ES-I3 (cell line): ENCODE measurements around the gene FBLN2.

Source experiments
- H3K36me3 ChIP-seq: 2 replicates; pipeline ENCODE4 v1.6.1; 2013; ENCODE audit warnings: mild to moderate bottlenecking, low read length, control low read depth, moderate library complexity; ENCODE audit not compliant: insufficient read depth
- H3K4me1 ChIP-seq: 2 replicates; pipeline ENCODE4 v1.6.1; 2013; ENCODE audit warnings: mild to moderate bottlenecking, control low read depth, low read length; ENCODE audit not compliant: insufficient read depth
- H3K9ac ChIP-seq: 2 replicates; pipeline ENCODE4 v1.6.1; 2013; ENCODE audit warnings: low read depth, mild to moderate bottlenecking, low read length, moderate library complexity
- H3K9me3 ChIP-seq: 2 replicates; pipeline ENCODE4 v1.6.1; 2013; ENCODE audit warnings: mild to moderate bottlenecking, low read length, moderate library complexity; ENCODE audit not compliant: control insufficient read depth, insufficient read depth

The FBLN2 gene

DNA sequence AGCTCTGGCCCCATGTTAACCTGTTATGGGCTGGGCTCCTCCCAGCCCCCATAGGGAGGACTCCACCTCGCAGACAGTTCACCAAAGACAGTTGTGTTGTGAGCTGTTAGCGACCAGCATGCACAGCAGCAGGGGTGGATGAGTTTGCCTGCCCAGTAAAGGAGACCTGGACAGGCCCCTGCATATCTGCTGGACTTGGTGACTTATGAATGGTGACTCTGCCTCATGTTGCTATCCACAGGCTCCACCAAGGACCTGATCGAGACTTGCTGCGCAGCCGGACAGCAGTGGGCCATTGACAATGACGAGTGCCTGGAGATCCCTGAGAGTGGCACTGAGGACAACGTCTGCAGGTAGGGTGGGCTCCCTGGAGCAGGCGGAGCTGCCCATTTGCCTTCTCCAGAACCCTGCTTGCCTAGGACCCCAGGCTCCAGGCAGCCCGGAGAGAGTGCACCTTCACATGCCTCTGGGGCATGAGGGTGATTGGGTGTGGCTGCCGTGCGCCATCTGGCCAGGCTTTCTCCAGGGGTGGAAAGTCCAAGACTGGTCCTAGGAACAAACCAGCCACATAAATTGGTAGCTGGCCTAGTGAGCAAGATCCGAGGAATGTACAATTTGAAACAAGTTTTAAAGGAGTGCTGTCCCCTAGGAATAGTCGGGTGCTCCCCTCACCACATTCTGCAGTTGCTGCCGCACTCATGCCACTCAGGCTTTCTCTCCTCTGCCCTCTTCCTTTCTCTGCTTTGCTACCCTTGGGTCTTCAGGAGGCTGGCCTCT is 59.1 kb downstream of the FBLN2 start:
- Histone ChIP-seq H3K4me1 (no peaks in the 10 kb centered on the region), H3K9me3 (no peaks in the 10 kb centered on the region), H3K36me3 (no peaks in the 10 kb centered on the region; the same call in 1 of the 2 replicates), H3K9ac (no peak overlapping the region)

DNA sequence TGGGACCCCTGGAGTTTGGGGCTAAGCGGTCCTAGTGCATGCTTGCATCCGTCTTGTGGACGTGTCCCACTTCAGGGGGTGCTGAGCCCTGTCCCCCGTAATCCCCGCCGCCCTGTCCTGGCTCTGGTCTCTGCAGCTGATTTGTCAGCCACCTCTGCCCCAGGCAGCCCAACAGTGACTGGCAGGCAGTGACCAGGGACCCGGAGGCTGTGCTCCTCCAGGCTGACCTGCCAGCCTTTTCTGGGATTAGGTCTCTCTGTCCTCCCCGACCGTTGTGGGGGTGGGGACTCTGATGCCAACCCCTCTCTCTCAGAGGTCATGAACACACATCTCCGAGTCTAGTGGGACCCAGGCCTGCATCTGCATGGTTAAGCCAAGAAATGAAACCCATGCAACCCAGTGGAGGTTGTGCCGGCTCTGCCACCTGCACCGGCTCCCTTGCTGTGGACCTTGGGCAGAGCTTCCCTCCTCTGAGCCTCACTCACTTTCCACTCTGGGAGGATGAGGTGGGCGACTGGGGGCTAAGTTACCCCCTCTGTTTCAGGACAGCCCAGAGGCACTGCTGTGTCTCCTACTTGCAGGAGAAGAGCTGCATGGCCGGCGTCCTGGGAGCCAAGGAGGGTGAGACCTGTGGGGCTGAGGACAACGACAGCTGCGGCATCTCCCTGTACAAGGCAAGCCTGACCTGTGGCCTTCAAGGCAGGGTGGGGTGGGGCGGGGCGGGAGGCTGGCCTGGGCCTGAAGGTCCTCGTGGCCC is 60.2 kb downstream of the FBLN2 start:
- no peaks in the 10 kb centered on the region for H3K4me1 ChIP-seq
- H3K9ac ChIP-seq: no peak overlapping the region
- no peaks in the 10 kb centered on the region; the same call in 1 of the 2 replicates for H3K36me3 ChIP-seq
- no peaks in the 10 kb centered on the region for H3K9me3 ChIP-seq

DNA sequence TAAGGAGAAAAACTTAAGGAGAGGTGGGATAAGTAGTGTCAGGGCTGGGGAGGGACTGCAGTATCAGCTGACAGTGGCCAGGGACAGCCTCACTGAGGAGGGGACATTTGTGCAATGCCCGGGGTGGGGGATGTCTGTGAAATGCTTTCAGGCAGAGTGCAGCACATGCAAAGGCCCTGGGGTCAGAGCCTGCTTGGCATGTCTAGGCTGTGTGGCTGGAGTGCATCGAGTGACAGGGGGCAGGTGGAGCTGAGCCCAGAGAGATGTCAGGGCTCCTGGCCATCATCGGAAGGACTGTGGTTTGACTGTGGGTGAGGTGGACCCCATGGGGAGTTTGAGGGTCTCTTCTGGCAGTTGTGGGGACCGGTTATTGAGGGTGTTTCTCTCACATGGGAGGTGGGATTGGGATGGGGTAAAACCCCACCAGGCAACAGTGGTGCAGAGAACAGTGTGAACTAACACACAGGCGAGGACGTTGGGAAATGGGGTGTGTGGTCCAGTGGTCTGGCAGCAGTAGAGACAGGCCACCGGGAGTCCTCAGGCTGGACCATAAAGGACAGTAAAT is 61.2 kb downstream of the FBLN2 start:
- H3K9ac ChIP-seq: no peak overlapping the region
- H3K36me3 ChIP-seq: no peaks in the 10 kb centered on the region; the same call in 1 of the 2 replicates
- H3K9me3 ChIP-seq: no peaks in the 10 kb centered on the region
- H3K4me1 ChIP-seq: no peaks in the 10 kb centered on the region

DNA sequence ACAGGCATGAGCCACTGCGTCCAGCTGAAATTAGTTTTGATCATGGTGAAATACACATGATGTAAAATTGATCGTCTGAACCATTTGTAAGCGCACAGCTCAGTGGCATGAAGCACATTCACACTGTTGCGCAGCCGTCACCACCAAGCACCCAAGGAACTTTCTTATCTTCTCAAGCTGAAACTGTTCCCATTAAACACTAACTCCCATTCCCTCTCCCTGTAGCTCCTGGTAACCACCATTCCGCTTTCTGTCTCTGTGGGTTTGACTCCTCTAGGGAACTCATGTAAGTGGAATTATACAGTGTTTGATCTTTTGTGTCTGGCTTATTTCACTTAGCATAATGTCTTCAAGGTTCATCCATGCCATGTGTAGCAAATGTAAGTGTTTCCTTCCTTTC is 62.3 kb downstream of the FBLN2 start:
- H3K9ac ChIP-seq: no peak overlapping the region

DNA sequence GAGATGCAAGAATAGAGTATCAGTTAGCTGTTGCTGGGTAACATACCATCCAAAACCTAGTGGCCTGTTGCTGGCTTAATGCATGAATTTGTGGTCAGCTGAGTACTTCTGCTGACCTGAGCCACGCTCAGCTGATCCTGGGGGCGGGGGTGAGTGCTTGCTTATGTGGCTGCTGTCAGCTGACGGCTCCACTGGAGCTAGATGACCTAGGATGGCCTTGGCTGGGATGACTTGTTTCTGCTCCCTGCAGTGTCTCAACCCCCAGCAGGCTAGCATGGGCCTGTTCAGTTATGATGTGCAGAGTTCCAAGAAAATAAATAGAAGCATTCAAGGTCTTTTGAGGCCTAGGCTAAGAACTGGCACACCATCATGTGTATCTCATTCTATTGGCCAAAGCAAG is 63.9 kb downstream of the FBLN2 start:
- Histone ChIP-seq H3K36me3 (no peaks in the 10 kb centered on the region; the same call in 1 of the 2 replicates), H3K4me1 (no peaks in the 10 kb centered on the region), H3K9me3 (no peaks in the 10 kb centered on the region), H3K9ac (no peak overlapping the region)

More for the DNA sequence above, 62.3 kb downstream of the FBLN2 start:
- H3K4me1 ChIP-seq: no peaks in the 10 kb centered on the region
- H3K9me3 ChIP-seq: no peaks in the 10 kb centered on the region
- H3K36me3 ChIP-seq: no peaks in the 10 kb centered on the region; the same call in 1 of the 2 replicates

DNA sequence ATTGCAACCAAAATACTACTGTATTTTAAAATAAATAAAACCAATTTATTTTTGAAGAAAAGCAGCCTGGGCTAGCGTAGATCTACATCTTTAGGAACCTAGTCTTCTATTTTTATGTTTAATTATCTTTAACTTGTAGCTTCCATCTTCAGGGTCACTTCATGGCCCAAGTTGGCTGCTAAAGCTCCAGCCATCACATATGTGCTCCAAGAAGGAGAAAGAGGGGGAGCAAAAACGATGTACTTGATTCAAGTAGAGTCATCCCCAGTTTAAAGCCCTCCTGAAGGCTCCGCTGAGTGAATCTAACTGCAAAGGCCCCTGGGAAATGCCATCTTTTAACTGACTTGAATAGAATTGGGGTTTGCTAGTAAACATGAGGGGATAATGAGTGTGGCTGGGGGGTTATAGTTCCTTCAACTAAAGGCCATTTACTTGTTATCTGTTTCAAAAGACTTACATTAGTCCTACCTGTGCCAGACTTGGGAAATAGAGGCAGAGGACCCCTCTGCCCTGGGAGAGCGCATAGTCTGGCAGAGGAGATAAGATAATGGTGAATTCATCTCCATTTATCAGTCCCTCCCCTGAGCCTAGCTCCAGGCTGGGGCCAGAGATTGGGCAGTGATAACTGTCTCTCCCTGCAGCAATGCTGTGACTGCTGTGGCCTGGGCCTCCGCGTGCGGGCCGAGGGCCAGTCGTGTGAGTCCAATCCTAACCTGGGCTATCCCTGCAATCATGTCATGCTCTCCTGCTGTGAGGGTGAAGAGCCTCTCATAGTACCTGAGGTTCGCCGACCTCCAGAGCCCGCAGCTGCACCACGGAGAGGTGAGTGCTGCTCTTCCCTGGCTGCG is 64.6 kb downstream of the FBLN2 start:
- H3K4me1 ChIP-seq: no peaks in the 10 kb centered on the region
- no peak overlapping the region for H3K9ac ChIP-seq
- H3K9me3 ChIP-seq: no peaks in the 10 kb centered on the region
- no peaks in the 10 kb centered on the region; the same call in 1 of the 2 replicates for H3K36me3 ChIP-seq

DNA sequence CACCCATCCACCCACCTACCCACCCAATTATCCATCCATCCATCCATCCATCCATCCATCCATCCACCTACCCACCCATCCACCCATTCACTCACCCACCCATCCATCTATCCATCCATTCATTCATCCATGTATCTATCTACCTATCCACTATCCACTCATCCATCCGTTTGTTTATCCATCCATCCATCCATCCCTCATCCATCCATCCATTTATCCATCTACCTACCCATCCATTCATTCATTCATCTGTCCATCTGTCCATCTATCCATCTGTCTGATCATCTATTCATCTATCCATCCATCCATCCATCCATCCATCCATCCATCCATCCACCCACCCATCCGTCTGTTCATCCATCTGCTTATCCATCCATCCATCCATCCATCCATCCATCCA is 65.7 kb downstream of the FBLN2 start:
- Histone ChIP-seq H3K4me1 (no peaks in the 10 kb centered on the region), H3K9ac (no peak overlapping the region), H3K36me3 (no peaks in the 10 kb centered on the region; the same call in 1 of the 2 replicates), H3K9me3 (no peaks in the 10 kb centered on the region)

DNA sequence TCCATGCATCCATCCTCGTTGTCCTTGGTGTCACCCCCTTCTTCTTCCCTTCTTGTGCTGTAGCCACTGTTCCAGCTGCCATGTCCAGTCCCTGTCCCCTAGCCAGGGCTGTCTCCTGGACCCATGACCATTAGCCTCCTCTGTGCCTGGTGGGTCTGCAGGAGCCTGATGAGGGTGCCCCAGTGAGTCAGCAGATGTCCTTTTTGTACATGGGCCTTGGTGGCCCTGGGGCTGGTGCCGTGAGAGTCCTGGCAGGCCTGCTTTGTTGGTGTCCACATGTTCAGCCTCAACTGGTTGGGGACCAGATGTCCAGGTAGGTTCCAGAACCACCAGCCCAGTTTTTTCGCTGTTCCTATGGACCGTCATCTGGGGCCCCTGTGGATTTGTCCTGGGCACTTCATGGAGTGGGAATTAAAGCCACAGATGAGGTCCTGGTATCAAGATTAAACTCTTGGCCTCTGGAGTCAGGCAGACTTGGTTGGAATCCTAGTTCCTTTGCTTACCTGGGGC is 66.1 kb downstream of the FBLN2 start:
- Histone ChIP-seq H3K9me3 (no peaks in the 10 kb centered on the region), H3K4me1 (no peaks in the 10 kb centered on the region), H3K9ac (no peak overlapping the region), H3K36me3 (no peaks in the 10 kb centered on the region; the same call in 1 of the 2 replicates)

DNA sequence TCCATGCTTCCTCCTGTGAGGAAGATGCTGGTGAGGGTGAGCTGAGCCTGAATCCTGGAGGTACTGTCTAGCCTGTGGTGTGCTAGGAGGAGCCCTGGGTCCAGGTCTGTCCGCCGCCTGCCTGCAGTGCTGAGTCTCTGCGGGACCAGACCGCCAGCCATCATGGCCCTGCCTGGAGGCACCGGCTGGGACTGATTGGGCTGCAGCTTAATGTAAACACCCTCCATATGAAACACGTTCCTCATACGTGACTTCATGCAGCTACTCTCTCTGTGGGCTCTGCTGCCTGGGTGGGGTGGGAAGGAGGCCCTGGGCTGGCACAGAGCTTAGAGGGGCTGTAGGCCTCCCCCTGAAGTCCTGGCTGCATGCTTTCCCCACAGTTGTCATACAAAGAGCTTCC is 67.4 kb downstream of the FBLN2 start:
- Histone ChIP-seq H3K4me1 (no peaks in the 10 kb centered on the region), H3K9me3 (no peaks in the 10 kb centered on the region), H3K36me3 (no peaks in the 10 kb centered on the region; the same call in 1 of the 2 replicates), H3K9ac (no peak overlapping the region)

DNA sequence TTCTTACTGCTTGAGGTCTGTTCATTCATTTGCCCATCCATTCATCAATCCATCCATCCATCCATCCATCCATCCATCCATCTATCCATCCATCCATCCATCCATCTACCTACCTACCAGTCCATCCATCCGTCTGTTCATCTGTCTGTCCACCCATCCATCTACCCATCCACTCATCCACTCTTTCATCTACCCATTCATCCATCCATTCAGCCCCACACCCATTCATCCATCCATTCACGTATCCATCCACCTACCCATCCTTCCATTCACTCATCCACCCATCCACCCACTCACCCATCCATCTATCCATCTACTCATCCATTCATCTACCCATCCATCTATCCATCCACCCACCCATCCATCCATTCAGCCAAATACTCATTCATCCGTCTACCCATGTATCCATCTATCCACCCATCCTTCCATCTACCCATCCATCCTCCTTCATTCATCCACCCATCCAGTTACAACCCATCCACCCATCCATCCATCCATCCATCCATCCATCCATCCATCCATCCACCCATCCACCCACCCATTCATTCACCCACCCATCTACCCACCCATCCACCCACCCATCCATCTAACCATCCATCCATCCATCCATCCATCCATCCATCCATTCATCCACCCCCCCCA is 68.3 kb downstream of the FBLN2 start:
- Histone ChIP-seq H3K4me1 (no peaks in the 10 kb centered on the region), H3K9ac (no peak overlapping the region), H3K9me3 (no peaks in the 10 kb centered on the region), H3K36me3 (no peaks in the 10 kb centered on the region; the same call in 1 of the 2 replicates)

DNA sequence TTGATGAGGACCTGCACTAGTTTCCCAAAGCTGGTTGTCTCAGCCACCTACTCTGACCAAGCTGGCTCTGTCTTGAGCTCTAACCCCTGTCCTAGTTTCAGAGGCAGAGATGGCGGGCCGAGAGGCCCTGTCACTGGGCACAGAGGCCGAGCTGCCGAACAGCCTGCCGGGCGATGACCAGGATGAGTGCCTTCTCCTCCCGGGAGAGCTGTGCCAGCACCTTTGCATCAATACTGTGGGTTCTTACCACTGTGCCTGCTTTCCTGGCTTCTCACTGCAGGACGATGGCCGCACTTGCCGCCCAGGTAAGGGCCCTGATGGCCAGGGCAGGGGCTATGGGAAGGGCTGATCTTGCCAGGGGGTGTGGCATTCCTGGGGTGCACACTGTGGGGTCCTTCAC is 69.1 kb downstream of the FBLN2 start:
- H3K9me3 ChIP-seq: no peaks in the 10 kb centered on the region
- no peaks in the 10 kb centered on the region; the same call in 1 of the 2 replicates for H3K36me3 ChIP-seq
- no peaks in the 10 kb centered on the region for H3K4me1 ChIP-seq
- no peak overlapping the region for H3K9ac ChIP-seq

DNA sequence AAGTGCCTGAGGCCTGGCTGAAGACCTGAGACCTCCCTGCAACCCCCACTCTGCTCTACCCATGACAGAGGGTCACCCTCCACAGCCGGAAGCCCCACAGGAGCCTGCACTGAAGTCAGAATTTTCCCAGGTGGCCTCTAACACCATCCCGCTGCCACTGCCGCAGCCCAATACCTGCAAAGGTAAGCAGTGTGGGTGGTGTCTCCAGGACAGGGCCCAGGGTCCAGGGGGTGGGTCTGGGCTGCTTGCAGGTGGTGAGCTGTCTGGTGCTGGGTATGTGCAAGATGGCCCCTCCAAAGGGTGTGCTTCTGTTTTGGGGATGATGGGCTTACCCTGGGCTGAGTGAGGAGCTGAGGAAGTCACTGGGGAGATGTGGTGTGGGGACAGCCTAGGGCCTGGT is 69.9 kb downstream of the FBLN2 start:
- Histone ChIP-seq H3K9ac (no peak overlapping the region), H3K36me3 (no peaks in the 10 kb centered on the region), H3K9me3 (no peaks in the 10 kb centered on the region), H3K4me1 (no peaks in the 10 kb centered on the region)

DNA sequence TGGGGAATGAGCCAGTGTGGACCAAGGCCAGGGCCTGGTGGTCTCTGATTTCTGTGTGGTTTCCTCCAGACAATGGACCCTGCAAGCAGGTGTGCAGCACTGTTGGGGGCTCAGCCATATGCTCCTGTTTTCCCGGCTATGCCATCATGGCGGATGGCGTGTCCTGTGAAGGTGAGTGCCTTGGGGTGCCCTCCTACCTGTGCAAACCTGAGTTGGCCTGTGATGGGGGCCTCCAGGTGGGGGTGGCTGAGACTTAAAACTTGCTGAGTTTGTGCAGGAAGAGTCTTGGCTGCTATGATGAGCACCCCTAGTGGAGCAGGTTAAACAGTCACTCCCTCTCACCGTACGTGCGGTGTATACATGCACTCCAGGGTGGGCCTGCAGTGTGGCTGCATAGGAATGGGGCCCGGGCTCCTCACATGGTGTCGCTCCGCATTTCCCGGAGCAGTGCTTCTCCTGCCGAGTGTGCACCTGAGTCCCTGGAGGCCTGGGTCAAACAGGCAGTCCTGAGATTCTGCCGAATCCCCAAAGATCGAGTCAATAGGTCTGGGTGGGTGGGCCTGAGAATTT is 70.8 kb downstream of the FBLN2 start:
- Histone ChIP-seq H3K9me3 (no peaks in the 10 kb centered on the region), H3K4me1 (no peaks in the 10 kb centered on the region), H3K9ac (no peak overlapping the region), H3K36me3 (no peaks in the 10 kb centered on the region)
